IMR-90 (cell line): ENCODE data around the gene KATNB1. TPM values are rescaled to one million over a fixed set of nuclear protein-coding genes. Genes with fewer than 3 reads are reported as not detected.
A peak's percentile ranks its signal among the peaks of the same experiment; 100 is the strongest.

Experiments
- ATAC-seq: fragments of 200-7000 bp; cut with Tn5 transposase; 2 replicates; pipeline ENCODE4 v1.9.1; 2020; ENCODE audit warnings: low read depth, mild to moderate bottlenecking, moderate library complexity
- BruUV-seq: library from RNA; stranded (reverse); fragments of 400-500 nt; replicated peaks from 2 replicates; lab custom pipeline; 2021; lab: Mats Ljungman, UMichigan
- CTCF ChIA-PET: fragments of 300-600 bp; formaldehyde crosslinking; extraction: SDS; loops from one replicate; lab custom pipeline; 2021; ENCODE audit warnings: antibody characterized with exemption; lab: Yijun Ruan, JAX
- POLR2A ChIA-PET: fragments of 300-600 bp; sonication (Branson Sonifier 250); formaldehyde crosslinking; loops from one replicate; lab custom pipeline; 2022; ENCODE audit warnings: antibody characterized with exemption; ENCODE audit not compliant: unreplicated experiment; lab: Charles Lee
- DNase-seq: peaks from one replicate; pipeline ENCODE4 v3.0.0; 2013
- H2AFZ ChIP-seq: replicated peaks from 2 replicates; pipeline ENCODE3; 2013; ENCODE audit warnings: low read length, mild to moderate bottlenecking; ENCODE audit not compliant: poor library complexity
- H2AK5ac ChIP-seq: 2 replicates; pipeline ENCODE4 v1.6.1; 2013; ENCODE audit warnings: low read depth, low read length, inconsistent platforms
- H2AK9ac ChIP-seq: replicated peaks from 2 replicates; pipeline ENCODE3; 2013; ENCODE audit warnings: mild to moderate bottlenecking, low read depth, low read length, moderate library complexity; ENCODE audit not compliant: poor library complexity
- H2BK120ac ChIP-seq: 2 replicates; pipeline ENCODE4 v1.6.1; 2013; ENCODE audit warnings: low read depth, low read length, inconsistent platforms
- H2BK15ac ChIP-seq: 3 replicates; pipeline ENCODE4 v1.6.1; 2013; ENCODE audit warnings: low read depth, low read length, inconsistent platforms
- H2BK20ac ChIP-seq: 2 replicates; pipeline ENCODE4 v1.6.1; 2013; ENCODE audit warnings: low read depth, mild to moderate bottlenecking, inconsistent platforms, low read length, moderate library complexity
- H2BK5ac ChIP-seq: 2 replicates; pipeline ENCODE4 v1.6.1; 2013; ENCODE audit warnings: mild to moderate bottlenecking, low read depth, low read length, inconsistent platforms; ENCODE audit not compliant: poor library complexity, severe bottlenecking
- H3K14ac ChIP-seq: replicated peaks from 2 replicates; pipeline ENCODE4 v1.6.1; 2013; ENCODE audit warnings: low read depth, low read length, inconsistent platforms
- H3K18ac ChIP-seq: 2 replicates; pipeline ENCODE4 v1.6.1; 2013; ENCODE audit warnings: low read depth, low read length, control low read depth
- H3K23ac ChIP-seq: 2 replicates; pipeline ENCODE4 v1.6.1; 2013; ENCODE audit warnings: low read depth, low read length, inconsistent platforms
- H3K27ac ChIP-seq: 2 replicates; pipeline ENCODE4 v1.5.1; 2013; ENCODE audit warnings: mild to moderate bottlenecking, control low read depth, low read length; ENCODE audit not compliant: insufficient read depth
- H3K27me3 ChIP-seq: 2 replicates; pipeline ENCODE4 v1.6.1; 2013; ENCODE audit warnings: low read length; ENCODE audit not compliant: control insufficient read depth, insufficient read depth
- H3K36me3 ChIP-seq: 2 replicates; pipeline ENCODE4 v1.6.1; 2013; ENCODE audit warnings: low read length, mixed read lengths; ENCODE audit not compliant: control insufficient read depth, insufficient read depth
- H3K4ac ChIP-seq: 2 replicates; pipeline ENCODE4 v1.6.1; 2013; ENCODE audit warnings: low read depth, low read length, inconsistent platforms
- H3K4me1 ChIP-seq: 2 replicates; pipeline ENCODE4 v1.6.1; 2013; ENCODE audit warnings: low read length, mixed read lengths; ENCODE audit not compliant: control insufficient read depth, insufficient read depth
- H3K4me2 ChIP-seq: 2 replicates; pipeline ENCODE4 v1.6.1; 2013; ENCODE audit warnings: low read depth, mild to moderate bottlenecking, control low read depth, low read length, moderate library complexity
- H3K4me3 ChIP-seq: 2 replicates; pipeline ENCODE4 v1.5.1; 2013; ENCODE audit warnings: low read depth, mild to moderate bottlenecking, control low read depth, low read length, moderate library complexity; ENCODE audit not compliant: insufficient read depth
- H3K56ac ChIP-seq: 2 replicates; pipeline ENCODE4 v1.6.1; 2013; ENCODE audit warnings: low read length, inconsistent platforms; ENCODE audit not compliant: insufficient read depth; ENCODE audit errors: extremely low read depth
- H3K79me1 ChIP-seq, 2 experiments: 2 replicates each; pipeline ENCODE4 v1.6.1; 2013; ENCODE audit warnings: low read length in 2 of 2, inconsistent platforms in 1 of 2, low read depth in 1 of 2
- H3K9ac ChIP-seq: 2 replicates; pipeline ENCODE4 v1.6.1; 2013; ENCODE audit warnings: low read depth, low read length, control low read depth
- H3K9me1 ChIP-seq: 2 replicates; pipeline ENCODE4 v1.6.1; 2013; ENCODE audit warnings: low read length, inconsistent platforms; ENCODE audit not compliant: insufficient read depth
- H3K9me3 ChIP-seq: 2 replicates; pipeline ENCODE4 v1.6.1; 2013; ENCODE audit warnings: low read length; ENCODE audit not compliant: control insufficient read depth, insufficient read depth
- H4K20me1 ChIP-seq: 2 replicates; pipeline ENCODE4 v1.6.1; 2013; ENCODE audit warnings: low read length, inconsistent platforms; ENCODE audit not compliant: insufficient read depth
- H4K5ac ChIP-seq: 2 replicates; pipeline ENCODE4 v1.6.1; 2013; ENCODE audit warnings: mild to moderate bottlenecking, low read depth, low read length, control low read depth
- H4K8ac ChIP-seq, 2 experiments: 2 replicates each; pipeline ENCODE4 v1.6.1; 2013; ENCODE audit warnings: low read depth in 2 of 2, low read length in 2 of 2, control low read depth in 1 of 2, inconsistent platforms in 1 of 2
- H4K91ac ChIP-seq: 2 replicates; pipeline ENCODE4 v1.6.1; 2013; ENCODE audit warnings: low read depth, low read length, inconsistent platforms; ENCODE audit not compliant: insufficient read depth
- CHD1 ChIP-seq: IDR thresholded peaks from 2 replicates; pipeline ENCODE4 v1.6.1; 2012; ENCODE audit warnings: low read depth, low read length, improper control_type of control experiment
- FOS ChIP-seq: fragments of 150-350 bp; IDR thresholded peaks from 2 replicates; pipeline ENCODE4 v1.6.1; 2016; ENCODE audit warnings: low read depth, low read length
- MAFK ChIP-seq: IDR thresholded peaks from 2 replicates; pipeline ENCODE4 v1.6.1; 2012; ENCODE audit warnings: low read depth, low read length, improper control_type of control experiment
- SMC3 ChIP-seq: fragments of 150-350 bp; IDR thresholded peaks from 2 replicates; pipeline ENCODE4 v1.6.1; 2016; ENCODE audit warnings: low read depth, mild to moderate bottlenecking, antibody characterized with exemption, low read length, moderate library complexity
- whole genome bisulfite sequencing, 2 experiments: methylation state at CpG; one replicate each; pipeline versions ENCODE4 v1.1.5 to v1.1.7; 2013; ENCODE audit warnings: missing lambda C conversion rate in 2 of 2; ENCODE audit not compliant: insufficient read length in 1 of 2; ENCODE audit errors: extremely low coverage in 2 of 2; 5-methylcytosine and 5-hydroxymethylcytosine counted together
- dilution Hi-C: fragments of 300-500 bp; cut with HindIII; formaldehyde crosslinking; loops from one replicate; pipeline ENCODE4 v1.14.3; 2018; ENCODE audit warnings: low sequenced_read_pairs; ENCODE audit not compliant: unreplicated experiment
- in situ Hi-C: fragments of 300-500 bp; cut with MboI; formaldehyde crosslinking; loops from 3 replicates; pipeline ENCODE4 v1.14.3; 2019; ENCODE audit warnings: low sequenced_read_pairs, inconsistent platforms, mixed read lengths
- intact Hi-C: fragments of 100-400 bp; cut with micrococcal nuclease; formaldehyde crosslinking; loops from 2 replicates; pipeline ENCODE4 v1.10.0; 2022
- polyA plus RNA-seq, 3 experiments: library from polyadenylated mRNA; depleted of rRNA; stranded (reverse); fragments of >200 nt; gene quantifications; 2 replicates each; pipeline ENCODE4 v1.2.3, GENCODE V29; 2012; ENCODE audit warnings: low replicate concordance in 1 of 3
- total RNA-seq: library from RNA; depleted of rRNA; stranded (reverse); fragments of >200 nt; gene quantifications from 2 replicates; pipeline ENCODE4 v1.2.3, GENCODE V29; 2012

Gene KATNB1
- total and polyA plus RNA-seq, 2 of the 4 experiments (the other 2 are of a cell fraction), result 10.9 to 23.5 TPM

GRCh38 chr16:57700781-57701551, 34.6 kb upstream of the KATNB1 start:
- dilution Hi-C loops (no loop called here), intact Hi-C loops (no loop called here), in situ Hi-C loops (no loop called here)
- no peak for ATAC-seq
- Histone ChIP-seq H3K18ac (no peak overlapping the region), H2BK5ac (no peak overlapping the region), H3K9me3 (no peaks in the 10 kb centered on the region), H4K5ac (no peak overlapping the region), H4K20me1 (no peaks in the 10 kb centered on the region), H3K23ac (no peak overlapping the region), H4K8ac (no peak overlapping the region), H2BK15ac (no peak overlapping the region), H3K79me1 (no peaks in the 10 kb centered on the region), H3K36me3 (no peaks in the 10 kb centered on the region), H4K91ac (no peak overlapping the region), H3K4me1 (no peaks in the 10 kb centered on the region), H3K4ac (no peak overlapping the region), H3K9ac (no peak overlapping the region), H2BK20ac (no peak overlapping the region), H3K27ac (no peak overlapping the region), H3K56ac (no peak overlapping the region), H3K4me2 (no peak overlapping the region), H2BK120ac (no peak overlapping the region), H3K27me3 (peaks cover 49% of the 10 kb centered on the region), H2AK5ac (no peak overlapping the region), H3K9me1 (no peaks in the 10 kb centered on the region), H3K4me3 (no peak overlapping the region), H2AFZ (peak overlapping the region; percentile 5), H2AK9ac (no peak overlapping the region), H3K14ac (no peak overlapping the region)
- CTCF ChIA-PET, result no interaction called here
- no peak for DNase-seq
- POLR2A ChIA-PET, result no interaction called here
- no TSS peak for BruUV-seq
- TF ChIP-seq MAFK (no peak), SMC3 (no peak), FOS (no peak), CHD1 (no peak)
- 35% methylated on average over 4 of the region's 10 CpGs; no CpG with 5 or more reads in 1 of the 2 experiments for WGBS, 2 experiments
